CD4-positive, alpha-beta T cell (primary cell): ENCODE results near the gene SPAG7. TPM values are rescaled to one million over a fixed set of nuclear protein-coding genes. Genes with fewer than 3 reads are reported as not detected.

Experiments used
- ATAC-seq: fragments of 200-7000 bp; cut with Tn5 transposase; one replicate; pipeline ENCODE4 v1.10.0; 2022; ENCODE audit warnings: mild to moderate bottlenecking; ENCODE audit not compliant: poor library complexity
- CTCF ChIA-PET: fragments of 350-600 bp; sonication (Branson Sonifier 250); formaldehyde crosslinking; loops from one replicate; lab custom pipeline; 2021; ENCODE audit warnings: antibody characterized with exemption, inconsistent platforms; lab: Charles Lee
- POLR2A ChIA-PET: fragments of 350-600 bp; sonication (Branson Sonifier 250); formaldehyde crosslinking; loops from one replicate; lab custom pipeline; 2021; ENCODE audit warnings: antibody characterized with exemption, inconsistent platforms; lab: Charles Lee
- DNase-seq, 14 experiments: peaks; one replicate each; pipeline ENCODE4 v3.0.0-alpha.2; 2013 to 2020; ENCODE audit warnings: mixed read lengths in 2 of 14
- H3K27ac ChIP-seq, 2 donors: one replicate each; pipeline versions ENCODE4 v1.5.1 to v1.7.0; 2013; ENCODE audit warnings: low read length in 2 of 2, low read depth in 1 of 2, mild to moderate bottlenecking in 1 of 2
- H3K27me3 ChIP-seq, 2 experiments: 1 replicate in 1 of 2; 2 replicates in 1 of 2; pipeline versions ENCODE4 v1.6.1 to v1.7.0; 2013; ENCODE audit warnings: low read length in 2 of 2, control low read depth in 1 of 2, mild to moderate bottlenecking in 1 of 2, moderate library complexity in 1 of 2; ENCODE audit not compliant: insufficient read depth in 2 of 2, control insufficient read depth in 1 of 2
- H3K36me3 ChIP-seq: one replicate; pipeline ENCODE4 v1.6.1; 2013; ENCODE audit warnings: low read length, control low read depth; ENCODE audit not compliant: insufficient read depth
- H3K4me1 ChIP-seq: one replicate; pipeline ENCODE4 v1.6.1; 2013; ENCODE audit warnings: low read length, control low read depth; ENCODE audit not compliant: insufficient read depth
- H3K4me3 ChIP-seq: one replicate; pipeline ENCODE4 v1.5.1; 2013; ENCODE audit warnings: mild to moderate bottlenecking, low read length, moderate library complexity
- H3K9me3 ChIP-seq, 2 experiments: 1 replicate in 1 of 2; 2 replicates in 1 of 2; pipeline versions ENCODE4 v1.6.1 to v1.7.0; 2013; ENCODE audit warnings: low read length in 2 of 2, mild to moderate bottlenecking in 2 of 2, control low read depth in 1 of 2, moderate library complexity in 1 of 2; ENCODE audit not compliant: control insufficient read depth in 1 of 2, insufficient read depth in 1 of 2
- H3K27ac Mint-ChIP-seq: one replicate; pipeline ENCODE4 v1.8.0; 2020; ENCODE audit warnings: mixed read lengths
- H3K27me3 Mint-ChIP-seq: one replicate; pipeline ENCODE4 v1.8.0; 2021; ENCODE audit warnings: mixed read lengths
- H3K36me3 Mint-ChIP-seq: one replicate; pipeline ENCODE4 v1.8.0; 2021; ENCODE audit warnings: low read depth, mixed read lengths
- H3K4me1 Mint-ChIP-seq: one replicate; pipeline ENCODE4 v1.8.0; 2021; ENCODE audit warnings: low read depth, mixed read lengths
- H3K4me3 Mint-ChIP-seq: one replicate; pipeline ENCODE4 v1.8.0; 2020; ENCODE audit warnings: mild to moderate bottlenecking, mixed read lengths
- H3K9me3 Mint-ChIP-seq: one replicate; pipeline ENCODE4 v1.8.0; 2020; ENCODE audit warnings: mixed read lengths
- intact Hi-C, 2 experiments: fragments of 100-400 bp; cut with DNase I in 1 of 2; cut with micrococcal nuclease in 1 of 2; formaldehyde crosslinking; loops; one replicate each; pipeline versions ENCODE4 v1.15.1 to v1.9.0; 2023 to 2025; cut with DNase I, micrococcal nuclease
- total RNA-seq, 174 experiments: library from RNA in 2 of 174; stranded (reverse) in 2 of 174; gene quantifications; one replicate each; pipeline ENCODE4 v1.2.3 and lab custom pipeline; 2021 to 2026
- TF ChIP-seq, protein P1 (sequence below): fragments of 200-600 bp; IDR thresholded peaks from one replicate; pipeline ENCODE4 v1.8.0; 2022; ENCODE audit warnings: antibody characterized with exemption, mild to moderate bottlenecking

Gene SPAG7
- total RNA-seq, 2 experiments from 2014 or later: 30.2 to 30.9 TPM

DNA sequence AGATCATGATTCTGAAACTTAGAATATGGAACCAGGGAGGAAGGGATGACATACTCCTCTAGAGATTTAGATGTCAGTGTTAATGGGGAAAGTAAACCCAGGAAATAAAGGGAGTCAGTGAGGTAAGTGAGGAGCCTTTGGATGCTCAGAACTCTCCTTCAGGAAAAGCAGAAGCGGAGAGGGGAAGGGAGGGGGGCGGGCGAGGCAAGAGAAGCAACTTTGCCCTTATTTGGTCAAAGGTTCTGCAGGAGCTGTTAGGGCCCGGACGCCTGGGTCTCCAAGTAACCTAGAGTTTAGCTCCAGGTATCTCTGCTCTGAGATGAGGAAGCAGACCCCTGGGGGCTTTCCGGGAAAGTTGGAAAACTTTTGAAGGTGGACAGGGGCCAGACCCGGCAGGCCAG lies 20.6 kb downstream of the SPAG7 start:
- H3K27me3 Mint-ChIP-seq: no peaks in the 10 kb centered on the region
- ChIA-PET CTCF (interaction anchor here (1.2 to 2.3 kb wide), 2 partner anchors 20 to 39 kb away, joined by 3 to 7 read pairs; partner anchors contain the start of gene SPAG7), POLR2A (interaction anchor here (0.7 to 13.9 kb wide), 11 partner anchors 8 to 804 kb away, joined by 3 to 350 read pairs (median 5); partner anchors contain the start of genes C17orf107, CYB5D2, INCA1 and KIF1C)
- H3K9me3 ChIP-seq: peaks cover 0 to 3% of the 10 kb centered on the region in 2 experiments
- peaks cover 68% of the 10 kb centered on the region for H3K4me1 Mint-ChIP-seq
- DNase-seq (peak in 2 of 14 experiments; percentile 8 to 53), ATAC-seq (no peak)
- H3K4me1 ChIP-seq: peaks cover 64% of the 10 kb centered on the region
- H3K4me3 Mint-ChIP-seq: peak overlapping the region; percentile 99
- H3K36me3 ChIP-seq: peaks cover 49% of the 10 kb centered on the region
- H3K4me3 ChIP-seq: peak overlapping the region; percentile 99
- TF ChIP-seq, protein P1, sequence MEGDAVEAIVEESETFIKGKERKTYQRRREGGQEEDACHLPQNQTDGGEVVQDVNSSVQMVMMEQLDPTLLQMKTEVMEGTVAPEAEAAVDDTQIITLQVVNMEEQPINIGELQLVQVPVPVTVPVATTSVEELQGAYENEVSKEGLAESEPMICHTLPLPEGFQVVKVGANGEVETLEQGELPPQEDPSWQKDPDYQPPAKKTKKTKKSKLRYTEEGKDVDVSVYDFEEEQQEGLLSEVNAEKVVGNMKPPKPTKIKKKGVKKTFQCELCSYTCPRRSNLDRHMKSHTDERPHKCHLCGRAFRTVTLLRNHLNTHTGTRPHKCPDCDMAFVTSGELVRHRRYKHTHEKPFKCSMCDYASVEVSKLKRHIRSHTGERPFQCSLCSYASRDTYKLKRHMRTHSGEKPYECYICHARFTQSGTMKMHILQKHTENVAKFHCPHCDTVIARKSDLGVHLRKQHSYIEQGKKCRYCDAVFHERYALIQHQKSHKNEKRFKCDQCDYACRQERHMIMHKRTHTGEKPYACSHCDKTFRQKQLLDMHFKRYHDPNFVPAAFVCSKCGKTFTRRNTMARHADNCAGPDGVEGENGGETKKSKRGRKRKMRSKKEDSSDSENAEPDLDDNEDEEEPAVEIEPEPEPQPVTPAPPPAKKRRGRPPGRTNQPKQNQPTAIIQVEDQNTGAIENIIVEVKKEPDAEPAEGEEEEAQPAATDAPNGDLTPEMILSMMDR: no peak
- H3K27ac Mint-ChIP-seq: peak overlapping the region; percentile 90
- intact Hi-C loops: loop anchor here (5.0 kb wide), 2 partner anchors 100 to 235 kb away; partner anchors contain the start of gene ARRB2 (in 2 of the 2)
- H3K9me3 Mint-ChIP-seq: no peaks in the 10 kb centered on the region
- H3K36me3 Mint-ChIP-seq: peaks cover 58% of the 10 kb centered on the region
- H3K27ac ChIP-seq: peak overlapping the region; percentile 96 to 98
- no peaks in the 10 kb centered on the region for H3K27me3 ChIP-seq

DNA sequence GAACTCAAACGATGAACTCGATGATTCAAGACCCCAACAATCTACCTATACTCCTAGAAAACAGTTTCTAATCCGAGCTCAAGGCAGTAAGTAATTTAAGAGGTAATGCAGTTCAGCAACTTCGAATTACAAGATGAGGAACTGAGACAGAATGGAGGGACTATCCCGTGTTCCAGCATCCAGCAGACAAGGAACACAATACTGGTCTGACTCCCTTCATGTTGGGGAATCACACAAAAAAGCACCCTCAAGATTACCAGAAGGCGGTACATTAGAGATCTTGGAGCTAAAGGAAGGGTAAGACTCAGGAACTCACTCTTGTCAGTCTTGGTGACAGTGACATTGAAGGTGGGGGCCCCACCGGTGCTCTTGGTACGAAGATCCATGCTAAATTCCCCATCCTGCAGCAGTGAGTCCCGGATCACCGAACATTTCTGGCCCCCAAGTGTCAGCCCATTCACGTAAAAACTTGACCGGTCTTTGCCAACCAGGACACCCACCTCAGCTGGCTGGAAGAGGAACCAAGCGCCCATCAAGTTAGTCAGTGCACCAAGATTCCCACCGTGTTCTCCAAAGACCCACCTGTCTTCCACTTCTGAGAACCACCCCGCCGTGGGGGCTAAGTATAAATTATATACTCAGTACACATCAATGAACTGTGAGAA lies 21.2 kb downstream of the SPAG7 start:
- Histone ChIP-seq H3K36me3 (peaks cover 51% of the 10 kb centered on the region), H3K4me1 (peaks cover 70% of the 10 kb centered on the region), H3K27me3 (no peaks in the 10 kb centered on the region), H3K9me3 (peaks cover 0 to 3% of the 10 kb centered on the region in 2 experiments), H3K27ac (peak overlapping the region; percentile 96 to 98), H3K4me3 (peak overlapping the region; percentile 99)
- peaks cover 72% of the 10 kb centered on the region for H3K4me1 Mint-ChIP-seq
- ChIA-PET POLR2A (interaction anchor here (0.9 to 13.9 kb wide), 10 partner anchors 8 to 103 kb away, joined by 3 to 350 read pairs (median 6); partner anchors contain the start of genes CHRNE, INCA1, KIF1C and RNF167), CTCF (interaction anchor here (0.8 to 2.3 kb wide), 2 partner anchors 20 to 157 kb away, joined by 3 to 7 read pairs; partner anchors contain the start of genes GLTPD2 and SPAG7)
- H3K36me3 Mint-ChIP-seq: peaks cover 64% of the 10 kb centered on the region
- no peak for ATAC-seq
- TF ChIP-seq, protein P1: no peak
- H3K9me3 Mint-ChIP-seq: no peaks in the 10 kb centered on the region
- intact Hi-C loops: loop anchor here (5.0 kb wide), 2 partner anchors 101 to 234 kb away; partner anchors contain the start of gene ARRB2 (in 2 of the 2)
- peak overlapping the region; percentile 99 for H3K4me3 Mint-ChIP-seq
- no peaks in the 10 kb centered on the region for H3K27me3 Mint-ChIP-seq
- DNase-seq: peak in 2 of 14 experiments; percentile 47 to 51
- peak overlapping the region; percentile 90 for H3K27ac Mint-ChIP-seq

DNA sequence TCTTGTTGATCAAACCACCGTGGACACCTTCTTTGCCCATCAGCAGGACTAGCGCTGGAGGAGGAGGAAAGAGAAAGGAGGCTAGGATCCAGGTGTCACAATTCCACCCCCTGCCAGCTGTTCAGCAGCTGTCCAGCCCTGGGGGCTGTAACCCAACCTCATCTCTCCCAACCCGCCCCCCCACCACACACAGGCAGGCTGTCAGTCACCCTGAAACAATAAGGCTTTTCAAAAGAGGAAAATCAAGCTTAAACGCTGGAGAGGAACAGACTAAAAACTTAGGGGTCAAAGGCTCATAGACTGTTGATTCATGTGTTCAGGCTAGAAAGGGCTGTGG lies 21.7 kb downstream of the SPAG7 start:
- no peaks in the 10 kb centered on the region for H3K9me3 Mint-ChIP-seq
- DNase-seq (no peak), ATAC-seq (no peak)
- TF ChIP-seq, protein P1: no peak
- peak overlapping the region; percentile 99 for H3K4me3 Mint-ChIP-seq
- Histone ChIP-seq H3K27ac (peak overlapping the region; percentile 61 to 98), H3K27me3 (no peaks in the 10 kb centered on the region), H3K4me3 (peak overlapping the region; percentile 99), H3K36me3 (peaks cover 51% of the 10 kb centered on the region), H3K4me1 (peaks cover 71% of the 10 kb centered on the region), H3K9me3 (peaks cover 0 to 3% of the 10 kb centered on the region in 2 experiments)
- ChIA-PET POLR2A (interaction anchor here (0.9 to 13.9 kb wide), 8 partner anchors 9 to 103 kb away, joined by 3 to 350 read pairs (median 4); partner anchors contain the start of genes CHRNE, INCA1, KIF1C and SPAG7), CTCF (interaction anchor here (0.7 to 2.3 kb wide), 3 partner anchors 21 to 157 kb away, joined by 3 to 7 read pairs (median 3); partner anchors contain the start of genes CHRNE, GLTPD2 and SPAG7)
- H3K4me1 Mint-ChIP-seq: peaks cover 72% of the 10 kb centered on the region
- peak overlapping the region; percentile 90 for H3K27ac Mint-ChIP-seq
- intact Hi-C loops: loop anchor here (5.0 kb wide), 2 partner anchors 101 to 234 kb away; partner anchors contain the start of gene ARRB2 (in 2 of the 2)
- H3K27me3 Mint-ChIP-seq: no peaks in the 10 kb centered on the region
- peaks cover 69% of the 10 kb centered on the region for H3K36me3 Mint-ChIP-seq
